ENCODE results near the gene BPIFA1. TPM values are rescaled to one million over a fixed set of nuclear protein-coding genes. Genes with fewer than 3 reads are reported as not detected.

The BPIFA1 gene
- total and polyA plus RNA-seq, 9 of the 15 experiments (the other 6 are each of a cell fraction or from before 2014, with no cell fraction given): not detected

GRCh38 chr20:33284937-33285336 lies 49.1 kb downstream of the BPIFA1 start:
- Histone ChIP-seq H3K4me2 (ENCODE audit: insufficient read depth, low read length) (no peak overlapping the region), H3K36me3 (ENCODE audit: control insufficient read depth, insufficient read depth, low read length) (no peaks in the 10 kb centered on the region), H2AFZ (ENCODE audit: low read depth, low read length) (no peak overlapping the region), H3K27ac (ENCODE audit: extremely low read depth, low read depth, low read length) (no peak overlapping the region), H3K9me1 (ENCODE audit: control insufficient read depth, insufficient read depth, low read length) (no peaks in the 10 kb centered on the region), H3K27me3 (ENCODE audit: control insufficient read depth in 2 of 2, insufficient read depth in 2 of 2, low read length in 2 of 2) (peaks cover 10 to 75% of the 10 kb centered on the region in 2 experiments; a peak in 3 of 5 replicates), H4K20me1 (replicated peaks; ENCODE audit: control insufficient read depth, insufficient read depth, low read length) (peaks cover 11% of the 10 kb centered on the region; the same call in 1 of the 2 replicates), H3K9ac (ENCODE audit: insufficient read depth in 1 of 2, low read depth in 2 of 2, low read length in 2 of 2) (no peak overlapping the region), H3K4me3 (no peak overlapping the region), H3K79me2 (ENCODE audit: control insufficient read depth, insufficient read depth, low read length) (no peaks in the 10 kb centered on the region), H3K4me1 (replicated peaks in 1 of 2; ENCODE audit: control insufficient read depth in 2 of 2, insufficient read depth in 2 of 2, low read length in 2 of 2) (no peaks in the 10 kb centered on the region), H3K9me3 (replicated peaks; ENCODE audit: control insufficient read depth, insufficient read depth, low read depth, low read length) (no peaks in the 10 kb centered on the region)
- BruUV-seq (replicated peaks): no TSS peak
- ChIA-PET POLR2A (interaction anchor here (1.0 kb wide), 1 partner anchor 278 kb away, joined by 3 read pairs; no protein-coding TSS in a partner anchor), CTCF (ENCODE audit: low intra/inter-chr PET ratio) (no interaction called here)
- WGBS (ENCODE audit: insufficient coverage, low coverage, missing lambda C conversion rate): 0% methylated on average over 2 of the region's 2 CpGs
- in situ Hi-C loops (cut with MboI) (no loop called here), intact Hi-C loops (cut with micrococcal nuclease) (no loop called here)
- ATAC-seq (no peak), DNase-seq (ENCODE audit: extremely low read depth in 1 of 4, low spot score in 3 of 4) (no peak), FAIRE-seq (no peak)
- no peak for TF ChIP-seq POLR2B (IDR thresholded peaks at IDR 0.05; ENCODE audit: low read depth, partially characterized antibody)
- TF ChIP-seq, protein P1, sequence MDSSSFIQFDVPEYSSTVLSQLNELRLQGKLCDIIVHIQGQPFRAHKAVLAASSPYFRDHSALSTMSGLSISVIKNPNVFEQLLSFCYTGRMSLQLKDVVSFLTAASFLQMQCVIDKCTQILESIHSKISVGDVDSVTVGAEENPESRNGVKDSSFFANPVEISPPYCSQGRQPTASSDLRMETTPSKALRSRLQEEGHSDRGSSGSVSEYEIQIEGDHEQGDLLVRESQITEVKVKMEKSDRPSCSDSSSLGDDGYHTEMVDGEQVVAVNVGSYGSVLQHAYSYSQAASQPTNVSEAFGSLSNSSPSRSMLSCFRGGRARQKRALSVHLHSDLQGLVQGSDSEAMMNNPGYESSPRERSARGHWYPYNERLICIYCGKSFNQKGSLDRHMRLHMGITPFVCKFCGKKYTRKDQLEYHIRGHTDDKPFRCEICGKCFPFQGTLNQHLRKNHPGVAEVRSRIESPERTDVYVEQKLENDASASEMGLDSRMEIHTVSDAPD (CRISPR knock-in tag; IDR thresholded peaks at IDR 0.05): no peak
- no peak for TF ChIP-seq CREB3 (tag; conservative IDR thresholded peaks at IDR 0.05; ENCODE audit: low read depth)
- TF ChIP-seq NUFIP1 (IDR thresholded peaks at IDR 0.05; ENCODE audit: partially characterized antibody): no peak
- TF ChIP-seq ZBTB5 (IDR thresholded peaks at IDR 0.05): no peak
- no peak for TF ChIP-seq TOE1 (IDR thresholded peaks at IDR 0.05; ENCODE audit: borderline replicate concordance)
- TF ChIP-seq TOE1 (CRISPR knock-in tag; IDR thresholded peaks at IDR 0.05; ENCODE audit: borderline replicate concordance, low read depth): no peak
- TF ChIP-seq, protein P2, sequence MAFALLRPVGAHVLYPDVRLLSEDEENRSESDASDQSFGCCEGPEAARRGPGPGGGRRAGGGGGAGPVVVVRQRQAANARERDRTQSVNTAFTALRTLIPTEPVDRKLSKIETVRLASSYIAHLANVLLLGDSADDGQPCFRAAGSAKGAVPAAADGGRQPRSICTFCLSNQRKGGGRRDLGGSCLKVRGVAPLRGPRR (CRISPR knock-in tag; IDR thresholded peaks at IDR 0.05): no peak
- TF ChIP-seq PURB (CRISPR knock-in tag; IDR thresholded peaks at IDR 0.05; ENCODE audit: low read depth): no peak
- no peak for TF ChIP-seq ZNF175 (CRISPR knock-in tag; IDR thresholded peaks at IDR 0.05; ENCODE audit: low read depth)
- no peak for TF ChIP-seq JUNB (CRISPR knock-in tag; conservative IDR thresholded peaks at IDR 0.05)
- no peak for TF ChIP-seq ILF3 (IDR thresholded peaks at IDR 0.05; ENCODE audit: borderline replicate concordance)
- no peak for TF ChIP-seq GABPB2 (CRISPR knock-in tag; conservative IDR thresholded peaks at IDR 0.05)
- no peak for TF ChIP-seq MECOM (CRISPR knock-in tag; IDR thresholded peaks at IDR 0.05)
- TF ChIP-seq, protein P3, sequence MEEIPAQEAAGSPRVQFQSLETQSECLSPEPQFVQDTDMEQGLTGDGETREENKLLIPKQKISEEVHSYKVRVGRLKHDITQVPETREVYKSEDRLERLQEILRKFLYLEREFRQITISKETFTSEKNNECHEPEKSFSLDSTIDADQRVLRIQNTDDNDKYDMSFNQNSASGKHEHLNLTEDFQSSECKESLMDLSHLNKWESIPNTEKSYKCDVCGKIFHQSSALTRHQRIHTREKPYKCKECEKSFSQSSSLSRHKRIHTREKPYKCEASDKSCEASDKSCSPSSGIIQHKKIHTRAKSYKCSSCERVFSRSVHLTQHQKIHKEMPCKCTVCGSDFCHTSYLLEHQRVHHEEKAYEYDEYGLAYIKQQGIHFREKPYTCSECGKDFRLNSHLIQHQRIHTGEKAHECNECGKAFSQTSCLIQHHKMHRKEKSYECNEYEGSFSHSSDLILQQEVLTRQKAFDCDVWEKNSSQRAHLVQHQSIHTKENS (CRISPR knock-in tag; IDR thresholded peaks at IDR 0.05): no peak
- TF ChIP-seq SREBF1 (IDR thresholded peaks at IDR 0.05; ENCODE audit: borderline replicate concordance, low read depth, low read length): no peak

All from K562 (cell line).